Panc1 (cell line): ENCODE results near the gene PIP4K2A. TPM values are rescaled to one million over a fixed set of nuclear protein-coding genes. Genes with fewer than 3 reads are reported as not detected.

Experiments used
- ATAC-seq: fragments of 200-7000 bp; cut with Tn5 transposase; 2 replicates; pipeline ENCODE4 v1.9.1; 2020; ENCODE audit warnings: mild to moderate bottlenecking, moderate library complexity
- BruUV-seq: library from RNA; stranded (reverse); fragments of 400-500 nt; replicated peaks from 2 replicates; lab custom pipeline; 2021; lab: Mats Ljungman, UMichigan
- CTCF ChIA-PET: fragments of 300-600 bp; sonication (Branson Sonifier 250); formaldehyde crosslinking; loops from one replicate; lab custom pipeline; 2022; ENCODE audit warnings: antibody characterized with exemption; lab: Charles Lee
- POLR2A ChIA-PET: fragments of 300-600 bp; sonication (Branson Sonifier 250); formaldehyde crosslinking; loops from one replicate; lab custom pipeline; 2022; ENCODE audit warnings: antibody characterized with exemption; lab: Charles Lee
- DNase-seq: peaks from one replicate; pipeline ENCODE4 v3.0.0-alpha.2; 2010; ENCODE audit warnings: low read depth, low spot score
- H3K27ac ChIP-seq: 2 replicates; pipeline ENCODE4 v1.5.1; 2011; ENCODE audit warnings: mild to moderate bottlenecking, low read length, inconsistent platforms
- H3K27me3 ChIP-seq: fragments of 200-500 bp; sonication (Bioruptor generic); 2 replicates; pipeline ENCODE4 v1.6.0; 2014; ENCODE audit warnings: low read length, inconsistent platforms; ENCODE audit not compliant: control insufficient read depth, insufficient read depth
- H3K36me3 ChIP-seq: fragments of 200-500 bp; sonication (Bioruptor generic); 2 replicates; pipeline ENCODE4 v1.5.1; 2014; ENCODE audit warnings: inconsistent platforms, mild to moderate bottlenecking, low read length, moderate library complexity; ENCODE audit not compliant: control insufficient read depth, insufficient read depth
- H3K4me1 ChIP-seq: 2 replicates; pipeline ENCODE4 v1.5.1; 2011; ENCODE audit warnings: inconsistent platforms, mild to moderate bottlenecking, low read length, moderate library complexity; ENCODE audit not compliant: control insufficient read depth, insufficient read depth
- H3K4me3 ChIP-seq, 2 experiments: 2 replicates each; pipeline ENCODE4 v1.5.1; 2011 to 2012; ENCODE audit warnings: low read depth in 2 of 2, low read length in 2 of 2, mild to moderate bottlenecking in 2 of 2, inconsistent platforms in 1 of 2, moderate library complexity in 1 of 2
- H3K9me3 ChIP-seq: fragments of 200-500 bp; sonication (Bioruptor generic); 2 replicates; pipeline ENCODE4 v1.5.1; 2014; ENCODE audit warnings: low read depth, mild to moderate bottlenecking, inconsistent platforms, low read length, moderate library complexity; ENCODE audit not compliant: control insufficient read depth, insufficient read depth
- CTCF ChIP-seq: fragments of 450-650 bp; IDR thresholded peaks from 2 replicates; pipeline ENCODE4 v1.5.1; 2017; ENCODE audit warnings: mild to moderate bottlenecking
- POLR2AphosphoS5 ChIP-seq: IDR thresholded peaks from 2 replicates; pipeline ENCODE4 v1.6.1; 2012; ENCODE audit warnings: mild to moderate bottlenecking, low read depth, low read length, moderate library complexity
- REST ChIP-seq, 2 experiments: IDR thresholded peaks; 2 replicates each; pipeline ENCODE4 v1.6.1; 2011 to 2012; ENCODE audit warnings: low read depth in 2 of 2, control low read depth in 1 of 2, low read length in 1 of 2, mild to moderate bottlenecking in 1 of 2, moderate library complexity in 1 of 2; ENCODE audit not compliant: insufficient read depth in 1 of 2
- SIN3A ChIP-seq: IDR thresholded peaks from 2 replicates; pipeline ENCODE4 v1.6.1; 2012; ENCODE audit warnings: low read depth, mild to moderate bottlenecking, low read length, moderate library complexity, borderline replicate concordance; ENCODE audit not compliant: insufficient read depth
- TCF7L2 ChIP-seq: IDR thresholded peaks from 2 replicates; pipeline ENCODE4 v1.6.1; 2011; ENCODE audit warnings: mild to moderate bottlenecking, low read depth, low read length, inconsistent platforms
- in situ Hi-C: cut with HindIII; loops from 2 replicates; pipeline ENCODE4 v1.10.0; 2016; ENCODE audit warnings: low sequenced_read_pairs, low pct_unique_long_range_greater_than_20kb
- intact Hi-C: fragments of 100-400 bp; cut with micrococcal nuclease; formaldehyde crosslinking; loops from one replicate; pipeline ENCODE4 v1.10.0; 2022; ENCODE audit not compliant: unreplicated experiment
- total RNA-seq: library from RNA; stranded (reverse); gene quantifications from one replicate; pipeline ENCODE4 v1.2.1, GENCODE V29; 2021; ENCODE audit not compliant: unreplicated experiment

The PIP4K2A gene
- total RNA-seq, 1 experiment from 2014 or later: 25.2 TPM

- intact Hi-C loops (no loop called here), in situ Hi-C loops (no loop called here)
- no peak for ATAC-seq
- ChIA-PET POLR2A (no interaction called here), CTCF (no interaction called here)
- H3K27me3 ChIP-seq: no peaks in the 10 kb centered on the region
- H3K9me3 ChIP-seq: no peaks in the 10 kb centered on the region
- H3K4me3 ChIP-seq: no peak overlapping the region
- no peak overlapping the region for H3K27ac ChIP-seq
- no peaks in the 10 kb centered on the region for H3K36me3 ChIP-seq
- no peak for DNase-seq
- no peaks in the 10 kb centered on the region for H3K4me1 ChIP-seq
- TF ChIP-seq TCF7L2 (no peak), REST (IDR thresholded peaks at IDR 0.05; ENCODE audit: insufficient read depth in 1 of 2, low read depth in 2 of 2, low read length in 1 of 2) (no peak), CTCF (no peak), SIN3A (no peak), POLR2AphosphoS5 (no peak)
- no TSS peak for BruUV-seq
Observed at GRCh38 chr10:22589851-22590514, 124.4 kb downstream of the PIP4K2A start.

GRCh38 chr10:22588462-22588861 is 125.9 kb downstream of the PIP4K2A start:
- Histone ChIP-seq H3K27me3 (no peaks in the 10 kb centered on the region), H3K27ac (no peak overlapping the region), H3K4me3 (no peak overlapping the region), H3K9me3 (no peaks in the 10 kb centered on the region), H3K4me1 (no peaks in the 10 kb centered on the region), H3K36me3 (no peaks in the 10 kb centered on the region)
- ATAC-seq (no peak), DNase-seq (no peak)
- ChIA-PET POLR2A (no interaction called here), CTCF (no interaction called here)
- BruUV-seq: no TSS peak
- intact Hi-C loops: no loop called here
- in situ Hi-C loops: no loop called here
- TF ChIP-seq POLR2AphosphoS5: no peak
- no peak for TF ChIP-seq TCF7L2
- TF ChIP-seq SIN3A: no peak
- TF ChIP-seq REST (IDR thresholded peaks at IDR 0.05; ENCODE audit: insufficient read depth in 1 of 2, low read depth in 2 of 2, low read length in 1 of 2): no peak
- TF ChIP-seq CTCF: no peak
